ENCODE measurements around the gene RPS6KA4. TPM values are rescaled to one million over a fixed set of nuclear protein-coding genes. Genes with fewer than 3 reads are reported as not detected.
"Not testable (repeated sequence)": the region's sequence is repeated elsewhere in the genome, so short reads cannot be mapped to it uniquely, and the experiment has no call there.

Gene RPS6KA4
- total RNA-seq, 1 donor from 2014 or later: 18.7 TPM

- DNase-seq (ENCODE audit: low spot score, unreplicated experiment): no peak
- Mint-ChIP-seq H3K36me3 (ENCODE audit: insufficient read depth) (peaks cover 5% of the 10 kb centered on the region), H3K9me3 (ENCODE audit: low read depth) (no peaks in the 10 kb centered on the region), H3K27ac (no peak overlapping the region), H3K4me3 (ENCODE audit: low read depth) (no peak overlapping the region), H3K27me3 (peaks cover 2% of the 10 kb centered on the region), H3K4me1 (ENCODE audit: low read depth) (peaks cover 5% of the 10 kb centered on the region)
- TF ChIP-seq CTCF (IDR thresholded peaks at IDR 0.05; ENCODE audit: unreplicated experiment): no peak
Observed at GRCh38 chr11:64323373-64323772, 35.6 kb upstream of the RPS6KA4 start.

GRCh38 chr11:64323984-64324383 lies 35.0 kb upstream of the RPS6KA4 start:
- not testable (repeated sequence) for DNase-seq (ENCODE audit: low spot score, unreplicated experiment); H3K4me3 Mint-ChIP-seq (ENCODE audit: low read depth); H3K27me3 Mint-ChIP-seq; H3K36me3 Mint-ChIP-seq (ENCODE audit: insufficient read depth); H3K9me3 Mint-ChIP-seq (ENCODE audit: low read depth); H3K4me1 Mint-ChIP-seq (ENCODE audit: low read depth)
- H3K27ac Mint-ChIP-seq: peak overlapping the region; percentile 33

DNA sequence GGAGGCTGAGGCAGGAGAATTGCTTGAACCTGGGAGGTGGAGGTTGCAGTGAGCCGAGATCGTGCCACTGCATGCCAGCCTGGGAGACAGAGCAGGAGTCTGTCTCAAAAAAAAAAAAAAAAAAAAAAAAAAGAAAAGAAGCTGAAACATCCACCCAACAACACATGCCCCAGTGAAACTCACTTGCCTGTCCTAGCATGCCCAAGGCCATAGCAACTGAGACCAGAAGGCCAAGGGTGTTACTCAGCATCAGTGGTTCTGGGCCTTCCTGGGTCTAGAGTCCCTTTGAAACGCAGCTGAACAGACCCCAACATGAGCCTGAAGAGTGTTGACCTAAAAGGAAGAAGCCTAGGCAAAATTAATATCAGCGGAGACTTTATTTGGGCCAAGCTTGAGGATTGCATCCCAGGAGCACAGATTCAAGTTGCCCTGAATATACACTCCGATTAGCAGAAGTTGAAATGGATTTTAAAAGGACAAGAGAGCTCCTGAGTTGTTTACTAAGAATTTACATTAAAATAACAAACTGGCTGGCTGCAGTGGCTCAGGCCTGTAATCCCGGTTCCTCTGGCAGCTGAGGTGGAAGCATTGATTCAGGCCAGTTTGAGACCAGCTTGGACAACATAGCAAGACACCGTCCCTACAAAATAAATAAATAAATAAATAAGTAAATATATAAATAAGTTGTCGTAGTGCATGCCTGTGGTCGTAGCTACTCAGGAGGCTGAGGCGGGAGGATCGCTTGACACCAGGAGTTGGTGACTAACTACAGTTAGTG lies 34.1 kb upstream of the RPS6KA4 start:
- no peak for TF ChIP-seq CTCF (IDR thresholded peaks at IDR 0.05; ENCODE audit: unreplicated experiment)
- peaks cover 5% of the 10 kb centered on the region for H3K36me3 Mint-ChIP-seq (ENCODE audit: insufficient read depth)
- no peaks in the 10 kb centered on the region for H3K4me1 Mint-ChIP-seq (ENCODE audit: low read depth)
- peaks cover 10% of the 10 kb centered on the region for H3K27me3 Mint-ChIP-seq
- no peak for DNase-seq (ENCODE audit: low spot score, unreplicated experiment)
- H3K9me3 Mint-ChIP-seq (ENCODE audit: low read depth): no peaks in the 10 kb centered on the region
- no peak overlapping the region for H3K4me3 Mint-ChIP-seq (ENCODE audit: low read depth)
- H3K27ac Mint-ChIP-seq: no peak overlapping the region

- H3K4me3 Mint-ChIP-seq (ENCODE audit: low read depth): no peak overlapping the region
- H3K36me3 Mint-ChIP-seq (ENCODE audit: insufficient read depth): no peaks in the 10 kb centered on the region
- no peak for DNase-seq (ENCODE audit: low spot score, unreplicated experiment)
- no peaks in the 10 kb centered on the region for H3K9me3 Mint-ChIP-seq (ENCODE audit: low read depth)
- H3K27ac Mint-ChIP-seq: no peak overlapping the region
- TF ChIP-seq CTCF (IDR thresholded peaks at IDR 0.05; ENCODE audit: unreplicated experiment): no peak
- H3K27me3 Mint-ChIP-seq: peaks cover 14% of the 10 kb centered on the region
- no peaks in the 10 kb centered on the region for H3K4me1 Mint-ChIP-seq (ENCODE audit: low read depth)
Observed at GRCh38 chr11:64327375-64327774, 31.6 kb upstream of the RPS6KA4 start.

GRCh38 chr11:64327993-64328392 lies 31.0 kb upstream of the RPS6KA4 start:
- no peak for TF ChIP-seq CTCF (IDR thresholded peaks at IDR 0.05; ENCODE audit: unreplicated experiment)
- Mint-ChIP-seq H3K4me1 (ENCODE audit: low read depth) (no peaks in the 10 kb centered on the region), H3K27ac (no peak overlapping the region), H3K36me3 (ENCODE audit: insufficient read depth) (no peaks in the 10 kb centered on the region), H3K27me3 (peaks cover 14% of the 10 kb centered on the region), H3K4me3 (ENCODE audit: low read depth) (no peak overlapping the region), H3K9me3 (ENCODE audit: low read depth) (no peaks in the 10 kb centered on the region)
- DNase-seq (ENCODE audit: low spot score, unreplicated experiment): no peak

- no peak for TF ChIP-seq CTCF (IDR thresholded peaks at IDR 0.05; ENCODE audit: unreplicated experiment)
- Mint-ChIP-seq H3K4me1 (ENCODE audit: low read depth) (peaks cover 5% of the 10 kb centered on the region), H3K36me3 (ENCODE audit: insufficient read depth) (no peaks in the 10 kb centered on the region), H3K27ac (no peak overlapping the region), H3K27me3 (peaks cover 14% of the 10 kb centered on the region), H3K4me3 (ENCODE audit: low read depth) (no peak overlapping the region), H3K9me3 (ENCODE audit: low read depth) (no peaks in the 10 kb centered on the region)
- DNase-seq (ENCODE audit: low spot score, unreplicated experiment): no peak
Observed at GRCh38 chr11:64330888-64331287, 28.1 kb upstream of the RPS6KA4 start.
